ENCODE results near the gene LIMCH1. TPM values are rescaled to one million over a fixed set of nuclear protein-coding genes. Genes with fewer than 3 reads are reported as not detected.

Gene LIMCH1
- polyA plus RNA-seq, 1 of the 3 experiments (the other 2 are of a cell fraction): 1.2 TPM

DNA sequence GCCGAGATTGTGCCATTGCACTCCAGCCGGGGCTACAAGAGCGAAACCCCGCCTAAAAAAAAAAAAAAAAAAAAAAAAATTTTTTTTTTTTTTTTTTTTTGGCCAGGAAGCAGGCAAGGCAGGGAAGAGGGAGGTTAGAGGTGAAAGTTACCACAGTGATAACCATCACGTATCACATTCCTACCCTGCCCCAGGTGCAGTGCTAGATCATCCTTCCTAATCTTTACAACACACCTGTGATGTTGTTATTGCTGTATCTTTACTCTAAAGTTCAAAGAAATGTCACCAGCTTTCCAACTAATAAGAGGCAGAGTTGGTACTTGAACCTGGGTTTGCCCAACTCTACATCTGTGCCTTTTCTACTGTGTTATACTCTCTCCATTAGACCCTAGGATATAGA lies 7.2 kb upstream of the LIMCH1 start (continued):
- TF ChIP-seq, protein P1, sequence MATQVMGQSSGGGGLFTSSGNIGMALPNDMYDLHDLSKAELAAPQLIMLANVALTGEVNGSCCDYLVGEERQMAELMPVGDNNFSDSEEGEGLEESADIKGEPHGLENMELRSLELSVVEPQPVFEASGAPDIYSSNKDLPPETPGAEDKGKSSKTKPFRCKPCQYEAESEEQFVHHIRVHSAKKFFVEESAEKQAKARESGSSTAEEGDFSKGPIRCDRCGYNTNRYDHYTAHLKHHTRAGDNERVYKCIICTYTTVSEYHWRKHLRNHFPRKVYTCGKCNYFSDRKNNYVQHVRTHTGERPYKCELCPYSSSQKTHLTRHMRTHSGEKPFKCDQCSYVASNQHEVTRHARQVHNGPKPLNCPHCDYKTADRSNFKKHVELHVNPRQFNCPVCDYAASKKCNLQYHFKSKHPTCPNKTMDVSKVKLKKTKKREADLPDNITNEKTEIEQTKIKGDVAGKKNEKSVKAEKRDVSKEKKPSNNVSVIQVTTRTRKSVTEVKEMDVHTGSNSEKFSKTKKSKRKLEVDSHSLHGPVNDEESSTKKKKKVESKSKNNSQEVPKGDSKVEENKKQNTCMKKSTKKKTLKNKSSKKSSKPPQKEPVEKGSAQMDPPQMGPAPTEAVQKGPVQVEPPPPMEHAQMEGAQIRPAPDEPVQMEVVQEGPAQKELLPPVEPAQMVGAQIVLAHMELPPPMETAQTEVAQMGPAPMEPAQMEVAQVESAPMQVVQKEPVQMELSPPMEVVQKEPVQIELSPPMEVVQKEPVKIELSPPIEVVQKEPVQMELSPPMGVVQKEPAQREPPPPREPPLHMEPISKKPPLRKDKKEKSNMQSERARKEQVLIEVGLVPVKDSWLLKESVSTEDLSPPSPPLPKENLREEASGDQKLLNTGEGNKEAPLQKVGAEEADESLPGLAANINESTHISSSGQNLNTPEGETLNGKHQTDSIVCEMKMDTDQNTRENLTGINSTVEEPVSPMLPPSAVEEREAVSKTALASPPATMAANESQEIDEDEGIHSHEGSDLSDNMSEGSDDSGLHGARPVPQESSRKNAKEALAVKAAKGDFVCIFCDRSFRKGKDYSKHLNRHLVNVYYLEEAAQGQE (IDR thresholded peaks at IDR 0.05; ENCODE audit: low read depth, low read length): no peak
- TF ChIP-seq, protein P2, sequence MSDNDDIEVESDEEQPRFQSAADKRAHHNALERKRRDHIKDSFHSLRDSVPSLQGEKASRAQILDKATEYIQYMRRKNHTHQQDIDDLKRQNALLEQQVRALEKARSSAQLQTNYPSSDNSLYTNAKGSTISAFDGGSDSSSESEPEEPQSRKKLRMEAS (IDR thresholded peaks at IDR 0.05; ENCODE audit: low read depth): no peak
- TF ChIP-seq MEF2A (IDR thresholded peaks at IDR 0.05; ENCODE audit: borderline replicate concordance, low read depth) (no peak), RCOR1 (IDR thresholded peaks at IDR 0.05; ENCODE audit: low read length) (no peak), TCF12 (IDR thresholded peaks at IDR 0.05) (no peak), FOXJ3 (CRISPR knock-in tag; IDR thresholded peaks at IDR 0.05) (no peak), EP300 (IDR thresholded peaks at IDR 0.05; ENCODE audit: borderline replicate concordance in 1 of 2, low read depth in 1 of 2, low read length in 1 of 2) (no peak)
- TF ChIP-seq, protein P3, sequence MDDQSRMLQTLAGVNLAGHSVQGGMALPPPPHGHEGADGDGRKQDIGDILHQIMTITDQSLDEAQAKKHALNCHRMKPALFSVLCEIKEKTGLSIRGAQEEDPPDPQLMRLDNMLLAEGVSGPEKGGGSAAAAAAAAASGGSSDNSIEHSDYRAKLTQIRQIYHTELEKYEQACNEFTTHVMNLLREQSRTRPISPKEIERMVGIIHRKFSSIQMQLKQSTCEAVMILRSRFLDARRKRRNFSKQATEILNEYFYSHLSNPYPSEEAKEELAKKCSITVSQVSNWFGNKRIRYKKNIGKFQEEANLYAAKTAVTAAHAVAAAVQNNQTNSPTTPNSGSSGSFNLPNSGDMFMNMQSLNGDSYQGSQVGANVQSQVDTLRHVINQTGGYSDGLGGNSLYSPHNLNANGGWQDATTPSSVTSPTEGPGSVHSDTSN (IDR thresholded peaks at IDR 0.05): no peak

DNA sequence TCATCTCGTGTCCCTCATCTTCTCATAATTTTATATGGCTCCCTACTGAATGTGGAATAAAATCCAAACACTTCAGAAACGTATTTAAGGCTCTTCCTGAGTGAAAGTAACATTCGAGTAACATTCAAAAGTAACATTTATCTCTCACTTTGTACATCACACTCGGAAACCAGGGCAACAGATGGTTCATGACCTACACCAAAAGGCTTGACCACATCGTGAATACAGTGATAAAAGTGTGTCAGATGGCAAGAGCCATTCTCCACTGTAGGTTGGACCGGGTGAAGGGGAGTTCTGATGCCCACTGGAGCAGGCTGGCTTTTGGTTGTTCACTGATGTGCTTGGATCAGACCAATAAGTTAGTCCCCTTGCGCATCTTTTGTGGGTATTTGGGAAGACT lies 5.6 kb upstream of the LIMCH1 start:
- Histone ChIP-seq H3F3A (replicated peaks; ENCODE audit: insufficient read depth) (no peaks in the 10 kb centered on the region), H3K4me1 (ENCODE audit: control insufficient read depth in 1 of 2, insufficient read depth in 2 of 2, low read depth in 1 of 2, low read length in 1 of 2) (peaks cover 0 to 4% of the 10 kb centered on the region in 2 experiments; a peak in 1 of 4 replicates), H3K9me2 (no peaks in the 10 kb centered on the region), H4K20me1 (ENCODE audit: insufficient read depth) (no peaks in the 10 kb centered on the region), H3K27ac (ENCODE audit: low read depth in 2 of 2, low read length in 1 of 2) (no peak overlapping the region), H3K36me3 (replicated peaks in 1 of 2; ENCODE audit: control insufficient read depth in 1 of 2, insufficient read depth in 2 of 2, low read length in 1 of 2) (no peaks in the 10 kb centered on the region), H2AFZ (ENCODE audit: low read depth) (no peak overlapping the region), H3K4me3 (ENCODE audit: low read depth in 2 of 2, low read length in 1 of 2) (no peak overlapping the region), H3K4me2 (no peak overlapping the region), H3K79me2 (ENCODE audit: insufficient read depth) (no peaks in the 10 kb centered on the region), H3K27me3 (ENCODE audit: insufficient read depth) (no peaks in the 10 kb centered on the region), H3K9me3 (no peaks in the 10 kb centered on the region), H3K9ac (no peak overlapping the region)
- 35% methylated on average over 7 of the region's 7 CpGs for WGBS (ENCODE audit: low lambda C conversion rate)
- POLR2A ChIA-PET: no interaction called here
- TF ChIP-seq FOXM1 (IDR thresholded peaks at IDR 0.05; ENCODE audit: low read depth) (no peak), YY1 (IDR thresholded peaks at IDR 0.05; ENCODE audit: low read depth) (no peak), MEF2A (IDR thresholded peaks at IDR 0.05; ENCODE audit: borderline replicate concordance, low read depth) (no peak), GABPA (IDR thresholded peaks at IDR 0.05; ENCODE audit: low read depth) (no peak), NFIC (IDR thresholded peaks at IDR 0.05; ENCODE audit: borderline replicate concordance) (no peak), TEAD4 (IDR thresholded peaks at IDR 0.05; ENCODE audit: borderline replicate concordance, insufficient read depth) (no peak), FOSL2 (IDR thresholded peaks at IDR 0.05; ENCODE audit: borderline replicate concordance, low read depth) (no peak), MXI1 (IDR thresholded peaks at IDR 0.05; ENCODE audit: low read depth, low read length) (no peak), RAD21 (IDR thresholded peaks at IDR 0.05; ENCODE audit: low read length) (no peak), TAF1 (IDR thresholded peaks at IDR 0.05; ENCODE audit: borderline replicate concordance, low read depth, low read length) (no peak), GATA2 (CRISPR knock-in tag; IDR thresholded peaks at IDR 0.05) (no peak)
- TF ChIP-seq, protein P3 (IDR thresholded peaks at IDR 0.05): no peak
- TF ChIP-seq, protein P4, sequence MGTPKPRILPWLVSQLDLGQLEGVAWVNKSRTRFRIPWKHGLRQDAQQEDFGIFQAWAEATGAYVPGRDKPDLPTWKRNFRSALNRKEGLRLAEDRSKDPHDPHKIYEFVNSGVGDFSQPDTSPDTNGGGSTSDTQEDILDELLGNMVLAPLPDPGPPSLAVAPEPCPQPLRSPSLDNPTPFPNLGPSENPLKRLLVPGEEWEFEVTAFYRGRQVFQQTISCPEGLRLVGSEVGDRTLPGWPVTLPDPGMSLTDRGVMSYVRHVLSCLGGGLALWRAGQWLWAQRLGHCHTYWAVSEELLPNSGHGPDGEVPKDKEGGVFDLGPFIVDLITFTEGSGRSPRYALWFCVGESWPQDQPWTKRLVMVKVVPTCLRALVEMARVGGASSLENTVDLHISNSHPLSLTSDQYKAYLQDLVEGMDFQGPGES (IDR thresholded peaks at IDR 0.05; ENCODE audit: low read depth, low read length): no peak
- TF ChIP-seq, protein P2 (IDR thresholded peaks at IDR 0.05; ENCODE audit: low read depth): no peak
- TF ChIP-seq, protein P5, sequence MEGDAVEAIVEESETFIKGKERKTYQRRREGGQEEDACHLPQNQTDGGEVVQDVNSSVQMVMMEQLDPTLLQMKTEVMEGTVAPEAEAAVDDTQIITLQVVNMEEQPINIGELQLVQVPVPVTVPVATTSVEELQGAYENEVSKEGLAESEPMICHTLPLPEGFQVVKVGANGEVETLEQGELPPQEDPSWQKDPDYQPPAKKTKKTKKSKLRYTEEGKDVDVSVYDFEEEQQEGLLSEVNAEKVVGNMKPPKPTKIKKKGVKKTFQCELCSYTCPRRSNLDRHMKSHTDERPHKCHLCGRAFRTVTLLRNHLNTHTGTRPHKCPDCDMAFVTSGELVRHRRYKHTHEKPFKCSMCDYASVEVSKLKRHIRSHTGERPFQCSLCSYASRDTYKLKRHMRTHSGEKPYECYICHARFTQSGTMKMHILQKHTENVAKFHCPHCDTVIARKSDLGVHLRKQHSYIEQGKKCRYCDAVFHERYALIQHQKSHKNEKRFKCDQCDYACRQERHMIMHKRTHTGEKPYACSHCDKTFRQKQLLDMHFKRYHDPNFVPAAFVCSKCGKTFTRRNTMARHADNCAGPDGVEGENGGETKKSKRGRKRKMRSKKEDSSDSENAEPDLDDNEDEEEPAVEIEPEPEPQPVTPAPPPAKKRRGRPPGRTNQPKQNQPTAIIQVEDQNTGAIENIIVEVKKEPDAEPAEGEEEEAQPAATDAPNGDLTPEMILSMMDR (IDR thresholded peaks at IDR 0.05): no peak
- TF ChIP-seq, protein P6, sequence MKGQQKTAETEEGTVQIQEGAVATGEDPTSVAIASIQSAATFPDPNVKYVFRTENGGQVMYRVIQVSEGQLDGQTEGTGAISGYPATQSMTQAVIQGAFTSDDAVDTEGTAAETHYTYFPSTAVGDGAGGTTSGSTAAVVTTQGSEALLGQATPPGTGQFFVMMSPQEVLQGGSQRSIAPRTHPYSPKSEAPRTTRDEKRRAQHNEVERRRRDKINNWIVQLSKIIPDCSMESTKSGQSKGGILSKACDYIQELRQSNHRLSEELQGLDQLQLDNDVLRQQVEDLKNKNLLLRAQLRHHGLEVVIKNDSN (IDR thresholded peaks at IDR 0.05; ENCODE audit: borderline replicate concordance, low read depth): no peak
- CTCF ChIA-PET: no interaction called here
- no peak for DNase-seq
